Nephron progenitor cell (in vitro differentiated cells): ENCODE measurements around the gene EIF4E1B.

Experiments used
- DNase-seq: peaks from one replicate; pipeline ENCODE4 v3.0.0; 2021
- H3K27ac Mint-ChIP-seq: 2 replicates; pipeline ENCODE4 v1.8.0; 2021; ENCODE audit warnings: mild to moderate bottlenecking, moderate library complexity, mixed read lengths
- H3K27me3 Mint-ChIP-seq: 2 replicates; pipeline ENCODE4 v1.8.0; 2021; ENCODE audit warnings: mild to moderate bottlenecking, low read depth, mixed read lengths; ENCODE audit not compliant: poor library complexity
- H3K36me3 Mint-ChIP-seq: 2 replicates; pipeline ENCODE4 v1.8.0; 2021; ENCODE audit warnings: low read depth, mixed read lengths
- H3K4me1 Mint-ChIP-seq: 2 replicates; pipeline ENCODE4 v1.8.0; 2021; ENCODE audit warnings: mixed read lengths
- H3K4me3 Mint-ChIP-seq: 2 replicates; pipeline ENCODE4 v1.8.0; 2021; ENCODE audit warnings: mild to moderate bottlenecking, moderate library complexity, mixed read lengths
- H3K9me3 Mint-ChIP-seq: 2 replicates; pipeline ENCODE4 v1.8.0; 2021; ENCODE audit warnings: mild to moderate bottlenecking, moderate library complexity, mixed read lengths
- CTCF ChIP-seq: fragments of 200-600 bp; sonication (generic); IDR thresholded peaks from 2 replicates; pipeline ENCODE4 v1.5.0; 2021; ENCODE audit warnings: antibody characterized with exemption

The EIF4E1B gene

GRCh38 chr5:176687881-176688280, 57.4 kb downstream of the EIF4E1B start:
- Mint-ChIP-seq H3K9me3 (peaks cover 24% of the 10 kb centered on the region), H3K36me3 (peaks cover 5% of the 10 kb centered on the region), H3K27ac (no peak overlapping the region), H3K27me3 (peaks cover 63% of the 10 kb centered on the region), H3K4me3 (no peak overlapping the region), H3K4me1 (peaks cover 36% of the 10 kb centered on the region)
- peak; percentile 70 for DNase-seq
- no peak for TF ChIP-seq CTCF

DNA sequence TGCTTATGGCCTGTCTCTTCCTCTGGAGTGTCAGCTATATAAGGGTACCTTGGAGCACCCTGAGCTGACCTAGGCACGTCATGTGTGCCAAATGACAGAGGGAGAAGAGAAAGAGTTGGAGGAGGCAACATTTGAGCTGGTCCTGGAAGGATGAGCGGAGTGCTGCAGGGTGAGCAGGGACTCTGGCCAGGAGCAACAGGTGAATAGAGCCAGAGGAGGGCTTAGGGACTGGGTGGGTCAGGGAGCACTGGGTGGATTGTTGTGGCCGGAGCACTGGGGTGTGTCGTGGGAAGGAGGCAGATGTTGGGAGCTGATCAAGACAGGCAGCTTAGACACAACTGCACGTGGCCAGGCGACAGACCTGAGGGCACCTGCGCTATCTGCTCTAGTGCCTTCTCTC, 60.4 kb downstream of the EIF4E1B start:
- Mint-ChIP-seq H3K4me1 (peaks cover 58% of the 10 kb centered on the region), H3K36me3 (no peaks in the 10 kb centered on the region), H3K27me3 (peaks cover 61% of the 10 kb centered on the region), H3K9me3 (peaks cover 2% of the 10 kb centered on the region), H3K4me3 (no peak overlapping the region), H3K27ac (no peak overlapping the region)
- no peak for TF ChIP-seq CTCF
- no peak for DNase-seq

DNA sequence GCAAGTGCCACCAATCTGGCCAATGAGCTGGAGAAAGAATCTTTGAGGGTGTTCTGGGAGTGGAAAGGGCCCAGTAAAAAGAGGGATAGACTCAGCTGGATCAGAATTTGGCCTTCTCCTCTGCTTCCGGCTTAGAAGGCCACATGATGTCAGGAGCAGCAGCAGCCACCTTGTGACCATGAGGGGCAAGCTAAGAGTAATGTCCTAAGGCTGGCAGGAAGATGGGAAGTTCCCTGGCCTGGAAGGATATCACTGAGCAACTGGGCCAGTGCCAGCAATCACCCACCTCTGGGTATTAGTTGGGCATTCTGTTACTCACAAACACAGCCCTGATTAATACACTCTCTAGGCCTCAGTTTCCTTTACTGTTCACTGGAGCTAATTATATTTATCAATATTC, 61.0 kb downstream of the EIF4E1B start:
- no peaks in the 10 kb centered on the region for H3K36me3 Mint-ChIP-seq
- no peak for DNase-seq

DNA sequence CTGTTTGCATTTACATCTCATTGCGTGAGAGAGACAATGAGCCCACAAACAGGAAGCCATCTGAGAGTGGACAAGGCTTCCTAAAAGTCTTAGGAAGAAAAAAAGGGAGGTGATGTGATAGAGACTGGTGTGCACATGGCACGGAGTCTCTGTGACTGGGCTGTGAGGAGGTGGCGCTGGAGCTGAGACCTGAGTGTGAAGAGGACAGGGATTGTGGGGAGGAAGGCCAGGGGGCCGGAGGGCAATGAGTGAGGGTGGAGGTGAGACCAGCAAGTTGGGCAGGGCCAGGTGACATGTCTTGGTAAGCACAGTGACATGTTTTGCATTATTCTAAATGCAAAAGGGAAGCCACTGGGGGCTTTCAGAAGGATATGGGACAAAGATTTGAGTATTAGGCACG, 61.9 kb downstream of the EIF4E1B start:
- peak overlapping the region; percentile 6 for H3K4me3 Mint-ChIP-seq
- no peak overlapping the region for H3K27ac Mint-ChIP-seq

More for the DNA sequence above, 61.0 kb downstream of the EIF4E1B start:
- no peak overlapping the region for H3K4me3 Mint-ChIP-seq
- H3K27ac Mint-ChIP-seq = no peak overlapping the region
- peaks cover 57% of the 10 kb centered on the region for H3K27me3 Mint-ChIP-seq
- H3K4me1 Mint-ChIP-seq = peaks cover 64% of the 10 kb centered on the region
- no peak for TF ChIP-seq CTCF
- no peaks in the 10 kb centered on the region for H3K9me3 Mint-ChIP-seq

DNA sequence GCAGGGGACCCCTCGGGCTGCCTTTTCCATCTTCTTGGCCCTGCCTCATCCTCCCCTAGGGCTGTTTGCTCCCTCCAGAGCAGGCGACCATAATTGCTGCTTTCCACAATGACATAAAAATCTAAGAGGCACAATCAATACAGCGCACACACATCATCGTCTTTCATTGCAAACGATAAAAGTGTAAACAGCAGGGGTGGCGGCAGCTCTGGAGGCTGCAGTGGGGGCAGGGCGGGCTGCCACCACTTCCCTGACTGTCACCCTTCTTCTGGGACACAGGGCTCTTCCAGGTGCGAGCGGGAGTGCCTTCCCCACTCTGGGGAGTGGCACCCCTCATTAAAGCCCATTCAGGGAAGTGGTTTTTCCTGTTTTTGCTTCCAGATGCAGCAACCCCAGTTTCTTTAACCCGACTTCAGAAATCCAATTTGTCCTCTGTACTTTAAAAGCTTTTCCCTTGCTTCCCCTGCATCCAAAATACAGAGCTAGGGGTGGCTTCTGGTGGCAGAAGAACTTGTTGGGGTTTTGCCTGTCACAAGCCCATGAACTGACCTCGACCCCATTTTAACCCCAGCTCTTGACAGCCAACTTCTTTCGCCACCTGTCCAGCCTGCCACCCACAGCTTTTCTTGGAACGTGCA, 62.5 kb downstream of the EIF4E1B start:
- H3K27me3 Mint-ChIP-seq = peaks cover 58% of the 10 kb centered on the region
- no peak overlapping the region for H3K4me3 Mint-ChIP-seq
- no peaks in the 10 kb centered on the region for H3K9me3 Mint-ChIP-seq
- DNase-seq = no peak
- H3K4me1 Mint-ChIP-seq = peaks cover 75% of the 10 kb centered on the region
- H3K27ac Mint-ChIP-seq = no peak overlapping the region
- no peak for TF ChIP-seq CTCF
- no peaks in the 10 kb centered on the region for H3K36me3 Mint-ChIP-seq

More for the DNA sequence above, 61.9 kb downstream of the EIF4E1B start:
- Mint-ChIP-seq H3K27me3 (peaks cover 58% of the 10 kb centered on the region), H3K9me3 (no peaks in the 10 kb centered on the region), H3K36me3 (no peaks in the 10 kb centered on the region), H3K4me1 (peaks cover 72% of the 10 kb centered on the region)
- DNase-seq = no peak
- TF ChIP-seq CTCF = no peak

GRCh38 chr5:176693477-176693851, 63.0 kb downstream of the EIF4E1B start:
- no peaks in the 10 kb centered on the region for H3K36me3 Mint-ChIP-seq
- no peaks in the 10 kb centered on the region for H3K9me3 Mint-ChIP-seq
- no peak overlapping the region for H3K27ac Mint-ChIP-seq
- peaks cover 76% of the 10 kb centered on the region for H3K4me1 Mint-ChIP-seq
- peaks cover 58% of the 10 kb centered on the region for H3K27me3 Mint-ChIP-seq
- no peak for DNase-seq
- TF ChIP-seq CTCF = no peak
- H3K4me3 Mint-ChIP-seq = no peak overlapping the region
